ENCODE measurements around the gene LRP6.

DNA sequence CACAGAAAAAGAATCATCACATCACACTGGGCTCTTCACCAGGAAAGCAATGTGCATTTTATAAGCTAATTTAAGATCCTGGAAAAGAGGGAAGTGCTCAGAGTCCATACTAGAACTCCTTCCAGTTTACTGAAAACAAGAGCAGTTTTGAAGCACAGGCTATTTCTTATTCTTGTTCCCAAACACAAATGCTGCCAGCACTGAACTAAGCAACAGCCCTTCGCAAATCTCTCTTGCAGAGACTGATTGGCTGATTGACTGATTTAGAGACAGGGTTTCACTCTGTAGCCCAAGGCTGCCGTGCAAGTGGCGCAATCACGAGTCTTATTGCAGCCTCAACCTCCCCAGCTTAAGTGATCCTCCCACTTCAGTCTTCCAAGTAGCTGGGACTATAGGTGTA lies 151.3 kb downstream of the LRP6 start:
- TF ChIP-seq GATA2 (IDR thresholded peaks at IDR 0.05; ENCODE audit: low read depth, low read length), result no peak
- no peak for TF ChIP-seq GATA3 (IDR thresholded peaks at IDR 0.05; ENCODE audit: low read depth, low read length)

Data from SH-SY5Y (cell line).